ENCODE measurements around the gene PYCR2.

Gene PYCR2

DNA sequence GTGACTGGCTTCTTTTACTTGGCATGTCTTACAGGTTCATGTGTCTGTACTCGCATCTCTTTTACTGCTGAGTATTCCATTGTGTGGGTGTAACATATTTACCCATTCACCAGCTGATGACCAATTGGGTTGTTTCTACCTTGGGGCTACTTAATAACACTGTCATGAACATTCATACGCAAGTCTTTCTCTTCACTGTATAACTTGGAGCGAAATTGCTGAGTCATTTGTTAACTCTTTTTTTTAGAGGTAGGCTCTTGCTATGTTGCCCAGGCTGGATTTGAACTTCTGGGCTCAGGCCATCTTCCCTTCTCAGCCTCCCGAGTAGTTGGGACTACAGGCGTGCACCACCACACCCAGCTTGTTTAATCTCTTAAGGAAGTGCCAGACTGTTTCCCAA lies 6.5 kb downstream of the PYCR2 start:
- DNase-seq, result no peak

DNA sequence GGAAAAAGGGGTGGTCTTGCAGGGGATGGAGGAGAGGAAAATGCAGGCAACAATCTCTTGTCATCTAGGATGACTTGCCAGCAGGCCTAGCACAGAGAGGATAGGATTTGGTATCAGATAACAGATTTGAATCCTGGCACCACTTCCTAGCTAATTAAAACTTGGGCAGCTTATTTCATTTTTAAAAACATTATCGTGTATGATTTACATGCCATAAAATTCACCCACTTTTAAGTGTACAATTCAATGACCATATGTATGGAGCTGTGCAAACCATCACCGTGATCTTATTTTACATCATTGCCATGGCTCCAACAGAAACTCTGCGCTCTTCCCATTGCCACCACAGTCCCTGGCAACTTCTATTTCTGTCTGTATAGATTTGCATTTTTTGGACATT lies 6.9 kb downstream of the PYCR2 start:
- DNase-seq, result no peak

DNA sequence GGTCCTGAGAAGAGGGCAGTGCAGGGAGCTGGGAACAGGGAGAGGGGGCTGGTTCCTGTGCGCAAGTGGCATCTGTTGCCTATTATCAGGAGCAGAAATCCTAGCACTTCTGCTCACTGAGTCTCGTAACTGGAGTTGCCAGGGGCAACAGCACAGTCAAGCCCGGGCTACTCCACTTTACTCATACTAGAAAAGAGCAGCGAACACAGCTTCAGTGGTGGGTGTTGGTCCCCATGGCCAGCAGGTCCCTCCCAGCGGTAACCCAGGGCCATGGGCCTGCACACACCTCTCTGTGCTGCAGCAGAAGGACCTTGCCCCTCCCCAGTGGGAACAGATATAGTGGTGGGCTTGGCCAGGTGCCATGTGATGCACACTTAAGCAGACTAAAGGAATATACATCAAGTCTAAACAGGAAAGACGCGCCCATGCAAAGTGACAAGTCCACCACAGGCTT lies 8.5 kb downstream of the PYCR2 start:
- no peak for DNase-seq

DNA sequence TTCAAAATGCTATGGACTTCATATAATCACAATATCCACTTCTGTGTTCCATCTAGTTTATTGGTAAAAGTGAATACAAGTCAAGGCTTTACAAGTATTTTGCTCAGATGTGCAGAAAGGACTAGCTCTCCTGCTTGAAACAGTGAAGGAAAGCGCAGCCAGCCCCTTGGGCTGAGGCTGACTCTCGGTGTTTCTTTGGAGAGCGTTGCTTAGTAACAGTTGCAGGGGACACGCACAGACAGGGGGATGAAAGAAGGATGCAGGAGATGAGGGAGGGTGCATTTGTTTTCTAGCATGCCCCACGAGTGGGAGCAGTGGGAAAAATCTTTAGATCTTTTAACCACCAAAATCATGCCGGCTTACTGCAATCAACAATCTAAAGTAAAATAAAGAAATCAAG lies 9.1 kb downstream of the PYCR2 start:
- DNase-seq, result no peak

DNA sequence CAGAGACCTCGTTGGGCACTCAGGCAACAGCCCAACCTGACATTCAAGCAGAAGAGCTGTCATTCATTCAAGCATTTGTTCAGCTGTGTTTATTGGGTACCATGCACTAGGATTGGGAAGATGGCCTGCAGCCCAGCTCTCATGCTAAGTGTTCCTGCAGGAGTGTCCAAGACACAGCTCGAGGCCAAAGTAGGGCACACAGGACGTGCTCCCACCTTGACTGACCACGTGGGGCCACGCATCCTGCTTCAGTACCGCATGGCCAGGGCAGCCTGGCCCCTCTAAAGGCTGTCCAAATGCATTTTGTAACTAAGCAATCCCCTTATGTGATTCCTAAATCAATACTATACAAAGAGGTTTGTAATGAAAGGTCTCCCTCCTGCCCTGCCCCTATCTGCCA lies 9.7 kb downstream of the PYCR2 start:
- DNase-seq, result no peak

DNA sequence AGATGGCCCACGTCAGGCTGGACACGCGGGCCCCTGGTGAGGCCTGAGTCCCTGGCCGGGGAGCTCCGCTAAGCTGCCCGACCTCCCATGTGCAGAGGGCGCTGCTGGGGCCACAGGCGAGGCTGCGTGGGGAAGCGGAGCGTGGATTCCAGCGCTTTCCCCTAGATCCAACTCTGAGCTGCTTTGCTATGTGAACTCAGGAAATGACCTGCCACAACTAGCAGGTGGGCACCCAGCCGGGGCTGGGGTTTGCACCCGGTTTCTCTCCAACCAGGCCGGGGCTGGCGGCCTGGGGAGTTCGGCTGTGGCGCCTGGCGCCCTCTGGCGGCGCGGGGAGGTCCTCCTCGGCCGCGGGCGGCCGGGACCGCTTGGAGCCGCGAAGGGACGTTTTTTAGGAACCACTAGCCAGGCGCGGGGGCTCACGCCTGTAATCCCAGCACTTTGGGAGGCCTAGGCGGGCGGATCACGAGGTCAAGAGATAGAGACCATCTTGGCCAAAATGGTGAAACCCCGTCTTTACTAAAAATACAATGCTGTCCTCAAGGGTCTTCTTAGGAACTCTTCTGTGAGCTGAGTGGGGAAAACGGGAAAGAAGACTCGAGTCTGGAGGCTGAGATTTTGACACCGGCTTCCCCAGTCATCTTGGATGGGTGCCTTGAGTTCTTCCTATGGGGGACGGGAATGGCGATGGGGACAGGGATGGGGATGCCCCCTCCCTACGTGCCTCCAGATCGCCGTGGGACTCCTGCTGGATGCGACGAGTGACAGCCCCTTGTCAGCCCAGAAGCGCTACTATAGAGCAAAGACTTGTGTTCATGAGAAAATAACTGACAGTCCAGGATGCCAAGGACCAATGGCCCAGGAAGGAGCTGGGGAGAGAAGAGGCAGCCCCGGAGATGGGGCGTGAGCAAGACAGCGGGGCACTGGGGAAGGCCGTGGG lies 12.6 kb downstream of the PYCR2 start:
- DNase-seq, result peak; percentile 50

DNA sequence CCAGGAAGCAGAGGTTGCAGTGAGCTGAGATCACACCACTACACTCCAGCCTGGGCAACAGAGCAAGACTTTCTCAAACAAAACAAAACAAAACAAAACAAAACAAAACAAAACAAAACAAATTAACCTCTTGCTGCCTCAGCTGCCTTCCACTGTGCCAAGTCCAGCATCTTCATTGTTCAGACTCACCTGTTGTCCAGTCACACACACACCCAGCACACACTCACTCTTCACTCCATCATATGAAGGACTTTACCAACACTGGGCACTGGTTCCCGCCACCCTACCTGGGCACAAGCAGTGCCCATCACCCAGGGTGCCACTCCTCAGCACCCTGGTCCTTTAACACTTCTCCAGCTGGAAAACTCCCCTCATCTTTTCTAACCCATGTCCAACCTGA lies 14.6 kb downstream of the PYCR2 start:
- no peak for DNase-seq

DNA sequence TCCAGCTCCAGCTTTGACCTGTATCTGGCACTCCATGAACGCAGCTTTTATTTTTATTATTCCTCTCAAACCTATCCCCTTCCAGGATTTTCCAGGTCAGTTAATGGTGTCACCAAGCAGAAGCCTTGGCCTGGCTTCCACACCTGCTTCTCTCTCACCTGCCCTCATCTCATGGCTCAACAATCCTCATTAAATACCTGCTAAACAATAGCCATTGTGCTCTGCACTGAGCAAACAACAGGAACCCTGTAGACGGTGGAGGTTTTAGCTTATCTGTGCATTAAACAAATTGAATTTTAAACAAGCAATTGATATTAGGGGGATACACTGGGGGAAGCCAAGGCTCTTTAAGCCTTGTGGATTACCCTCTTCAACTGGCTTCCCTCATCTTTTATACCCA lies 15.3 kb downstream of the PYCR2 start:
- no peak for DNase-seq

DNA sequence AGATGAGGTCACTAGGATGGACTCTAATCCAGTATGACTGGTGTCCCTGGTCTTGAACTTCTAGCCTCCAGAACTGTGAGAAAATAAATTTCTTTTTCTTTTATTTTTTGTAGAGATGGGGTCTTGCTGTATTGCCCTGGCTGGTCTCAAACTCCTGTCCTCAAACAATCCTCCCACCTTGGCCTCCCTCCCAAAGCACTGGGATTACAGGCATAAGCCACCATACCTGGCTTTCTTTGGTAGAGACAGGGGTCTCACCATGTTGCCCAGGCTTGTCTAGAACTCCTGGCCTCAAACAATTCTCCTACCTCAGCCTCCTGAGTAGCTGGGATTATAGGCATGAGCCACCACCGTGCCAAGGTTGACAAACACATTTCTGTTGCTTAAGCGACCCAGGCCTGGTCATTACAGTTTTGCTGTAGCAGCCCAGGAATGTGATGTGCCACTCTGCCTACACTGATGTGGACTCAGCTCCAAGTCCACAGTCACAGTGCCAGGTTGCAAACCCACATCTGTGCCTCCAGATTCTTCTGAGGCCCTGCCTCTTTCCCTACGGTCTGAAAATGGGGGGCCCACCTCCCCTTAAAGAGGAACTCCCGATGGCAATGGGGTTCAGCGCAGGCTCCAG lies 15.9 kb downstream of the PYCR2 start:
- no peak for DNase-seq

DNA sequence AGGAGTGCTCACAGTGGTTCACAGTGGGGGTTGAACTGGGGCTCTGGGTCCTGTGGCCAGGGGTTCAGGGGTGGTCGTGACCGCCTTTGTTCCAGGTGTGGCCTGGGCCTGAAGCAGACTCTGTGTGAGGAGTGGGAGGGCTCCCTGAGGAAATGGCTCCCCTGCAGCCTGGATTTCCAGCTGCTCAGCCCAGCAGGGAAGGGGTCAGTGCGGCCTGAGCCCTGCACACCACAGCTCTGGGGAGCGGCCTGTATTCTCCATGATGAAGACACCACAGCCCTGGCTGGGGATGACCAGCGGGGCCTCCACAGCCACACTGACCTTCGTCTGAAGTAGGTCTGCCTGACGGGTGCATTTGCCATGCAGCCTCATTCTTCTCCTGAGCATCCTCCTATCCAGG lies 16.7 kb downstream of the PYCR2 start:
- no peak for DNase-seq

DNA sequence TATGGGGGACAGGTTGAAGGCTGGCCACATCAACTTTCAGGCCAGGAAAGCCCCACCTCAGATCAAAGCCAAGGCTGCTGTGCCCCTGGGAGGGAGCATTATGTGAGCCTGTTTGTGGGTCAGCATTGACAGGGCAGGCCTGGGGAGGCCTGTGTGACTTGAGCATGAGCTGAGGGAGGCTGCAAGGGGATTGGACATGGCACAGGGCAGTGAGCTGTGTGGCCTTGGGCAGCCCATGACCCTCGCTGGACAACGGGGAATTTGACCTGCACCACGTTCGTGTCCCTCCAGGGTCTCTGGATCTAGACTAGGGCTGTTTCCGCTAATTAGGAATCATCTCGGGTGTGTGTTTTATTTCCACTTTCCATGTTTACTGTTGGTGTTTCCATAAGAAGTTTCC lies 17.6 kb downstream of the PYCR2 start:
- no peak for DNase-seq

DNA sequence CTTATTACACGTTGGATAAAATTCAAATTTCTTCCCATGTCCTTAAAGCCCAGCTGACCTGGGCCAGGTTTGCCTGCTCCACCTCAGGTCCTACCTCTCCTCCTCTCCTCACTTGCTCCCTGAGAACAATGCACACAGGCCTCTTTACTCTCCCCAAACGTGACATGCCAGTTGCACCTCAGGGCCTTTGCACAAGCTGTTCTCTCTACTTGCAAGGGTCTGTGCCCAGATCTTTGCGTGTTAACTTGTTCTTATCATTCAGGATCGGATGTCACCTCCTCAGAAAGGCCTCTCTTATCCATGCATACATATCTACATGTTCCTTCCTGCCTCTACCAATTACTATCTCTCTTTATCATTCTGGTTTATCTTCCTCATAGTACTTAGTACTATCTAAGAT lies 20.4 kb downstream of the PYCR2 start:
- no peak for DNase-seq

DNA sequence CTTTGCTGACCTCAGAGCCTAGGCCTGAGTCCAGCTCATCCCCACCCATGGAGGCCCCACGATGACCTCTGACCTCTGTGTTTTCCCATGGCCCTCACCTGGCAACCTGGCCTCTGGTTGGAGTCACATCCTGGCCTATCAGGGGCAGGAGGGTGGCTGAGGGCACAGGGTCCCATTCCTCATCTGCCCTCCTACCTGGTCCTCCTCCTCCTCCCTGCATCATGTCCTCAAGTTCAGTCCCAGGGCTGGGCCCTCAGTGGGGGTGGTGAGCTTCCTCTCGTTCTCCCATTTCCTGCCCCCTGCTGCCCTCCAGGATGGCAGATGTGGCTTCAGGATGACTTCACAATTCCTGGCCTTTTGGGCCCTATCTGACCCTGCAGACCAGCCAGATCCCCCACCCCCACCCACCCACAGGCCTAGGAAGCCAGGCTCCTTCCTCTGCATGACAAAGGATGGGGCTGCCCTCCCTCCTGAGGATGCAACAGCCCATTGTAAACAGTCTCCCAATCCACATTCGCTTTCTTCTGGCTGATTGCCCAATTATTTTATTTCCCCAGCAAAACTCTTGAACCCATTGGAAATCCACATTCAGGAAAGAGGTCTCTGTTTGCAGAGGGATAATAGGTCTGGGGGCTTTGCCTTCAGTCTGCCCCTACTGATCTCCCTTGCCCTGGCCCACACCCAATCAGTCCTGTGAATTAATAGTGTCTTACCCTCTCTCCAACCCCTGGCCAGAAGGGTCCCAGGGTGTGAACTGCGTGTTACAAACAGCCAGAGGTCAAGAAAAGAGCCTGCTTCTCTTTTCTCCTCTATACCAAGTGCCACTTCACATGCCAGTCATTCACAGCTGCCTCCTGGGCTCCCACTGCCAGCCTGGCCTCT lies 24.8 kb downstream of the PYCR2 start:
- DNase-seq, result no peak

DNA sequence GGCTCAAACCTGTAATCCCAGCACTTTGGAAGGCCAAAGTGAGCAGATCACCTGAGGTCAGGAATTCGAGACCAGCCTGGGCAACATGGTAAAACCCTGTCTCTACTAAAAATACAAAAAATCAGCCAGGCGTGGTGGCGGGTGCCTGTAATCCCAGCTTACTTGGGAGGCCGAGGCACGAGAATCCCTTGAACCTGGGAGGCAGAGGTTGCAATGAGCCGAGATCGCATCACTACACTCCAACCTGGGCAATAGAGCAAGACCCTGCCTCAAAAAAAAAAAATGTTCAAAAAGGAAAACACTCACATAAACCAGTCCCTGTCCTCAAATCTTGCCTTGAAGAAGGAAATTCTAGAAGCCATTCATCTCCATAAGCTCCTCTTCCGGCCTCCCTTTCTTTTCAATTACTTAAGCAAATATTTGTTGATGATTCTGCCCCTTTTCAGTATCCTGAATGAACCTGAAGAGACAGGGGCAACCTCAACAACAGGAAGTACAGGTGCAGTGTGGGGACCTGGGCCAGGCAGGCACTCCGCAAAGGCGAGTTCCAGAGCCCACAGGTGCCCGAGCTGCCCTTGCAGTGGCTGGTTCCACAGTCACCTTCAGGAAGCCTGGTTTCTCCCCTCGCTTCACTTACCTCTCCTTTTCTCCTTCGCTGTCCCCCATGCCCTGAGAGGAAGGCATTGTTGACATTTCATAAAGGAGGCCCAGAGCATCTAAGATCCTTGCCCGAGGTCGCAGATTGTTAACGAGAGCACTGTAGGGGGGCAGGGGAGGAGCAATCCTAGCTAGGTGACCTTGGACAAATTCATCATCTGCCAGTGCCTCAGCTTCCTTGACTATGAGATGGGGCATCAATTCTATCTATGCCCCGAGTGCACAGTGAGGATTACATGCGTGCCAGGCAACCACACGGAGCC lies 26.2 kb downstream of the PYCR2 start:
- no peak for DNase-seq

DNA sequence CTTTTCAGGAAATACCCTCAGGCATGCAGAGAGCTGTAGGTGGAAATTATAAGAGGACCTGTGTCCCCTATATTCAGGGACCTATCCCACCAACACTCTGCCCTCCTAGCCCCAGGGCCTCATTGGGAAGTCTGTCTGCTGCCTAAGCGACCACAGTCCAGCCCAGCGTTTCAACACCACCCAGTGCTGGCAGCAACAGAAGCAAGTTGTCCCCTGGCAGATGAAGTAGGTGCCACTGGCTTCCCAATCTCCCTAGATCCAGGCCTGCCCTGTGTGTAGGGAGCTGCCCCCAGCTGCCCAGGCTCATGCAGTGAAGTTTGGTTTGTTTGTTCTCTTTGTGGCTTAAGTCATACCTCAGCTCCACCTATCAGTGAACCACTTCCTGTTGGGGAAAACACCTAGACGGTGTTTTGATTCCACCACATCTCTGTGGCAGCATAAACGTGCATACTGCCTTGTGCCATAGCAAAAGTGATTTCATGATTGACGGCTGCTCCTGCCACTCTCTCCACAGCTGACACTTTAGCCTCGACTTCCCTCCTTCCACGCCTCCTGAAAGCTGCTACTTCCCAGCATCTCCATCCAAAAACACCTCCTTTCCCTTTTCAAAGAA lies 27.0 kb downstream of the PYCR2 start:
- DNase-seq, result peak; percentile 53

DNA sequence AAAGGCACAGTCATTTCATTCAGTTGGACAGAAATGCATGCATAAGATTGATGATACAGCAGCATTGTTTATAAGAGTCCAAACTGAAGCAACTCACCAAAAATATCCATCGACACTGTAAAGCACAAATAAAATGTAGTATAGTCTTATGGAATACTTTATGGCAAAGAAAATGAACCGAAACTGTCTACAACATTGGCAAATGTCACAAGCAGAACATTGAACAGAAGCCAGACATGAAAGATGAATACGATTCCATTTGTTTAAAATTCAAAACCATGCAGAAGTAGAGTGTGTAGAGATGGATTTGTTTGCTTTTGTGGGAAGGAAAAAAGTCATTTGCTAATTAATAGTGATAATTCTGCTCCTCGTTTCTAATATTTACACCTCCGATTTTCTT lies 27.6 kb downstream of the PYCR2 start:
- DNase-seq, result no peak

DNA sequence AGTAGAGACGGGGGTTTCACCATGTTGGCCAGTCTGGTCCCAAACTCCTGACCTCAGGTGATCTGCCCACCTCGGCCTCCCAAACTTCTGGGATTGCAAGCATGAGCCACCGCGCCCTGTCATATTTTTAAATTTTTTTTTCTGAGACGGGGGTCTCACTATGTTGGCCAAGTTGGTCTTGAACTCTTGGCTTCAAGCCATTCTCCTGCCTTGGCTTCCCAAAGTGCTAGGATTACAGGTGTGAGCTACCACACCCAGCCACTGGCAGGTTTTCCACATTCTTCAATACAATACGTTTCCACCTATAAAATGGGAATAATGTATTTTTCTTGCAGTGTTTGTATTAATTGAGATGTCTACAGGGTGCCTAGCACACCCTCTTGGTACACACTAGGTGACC lies 31.7 kb downstream of the PYCR2 start:
- DNase-seq, result no peak

DNA sequence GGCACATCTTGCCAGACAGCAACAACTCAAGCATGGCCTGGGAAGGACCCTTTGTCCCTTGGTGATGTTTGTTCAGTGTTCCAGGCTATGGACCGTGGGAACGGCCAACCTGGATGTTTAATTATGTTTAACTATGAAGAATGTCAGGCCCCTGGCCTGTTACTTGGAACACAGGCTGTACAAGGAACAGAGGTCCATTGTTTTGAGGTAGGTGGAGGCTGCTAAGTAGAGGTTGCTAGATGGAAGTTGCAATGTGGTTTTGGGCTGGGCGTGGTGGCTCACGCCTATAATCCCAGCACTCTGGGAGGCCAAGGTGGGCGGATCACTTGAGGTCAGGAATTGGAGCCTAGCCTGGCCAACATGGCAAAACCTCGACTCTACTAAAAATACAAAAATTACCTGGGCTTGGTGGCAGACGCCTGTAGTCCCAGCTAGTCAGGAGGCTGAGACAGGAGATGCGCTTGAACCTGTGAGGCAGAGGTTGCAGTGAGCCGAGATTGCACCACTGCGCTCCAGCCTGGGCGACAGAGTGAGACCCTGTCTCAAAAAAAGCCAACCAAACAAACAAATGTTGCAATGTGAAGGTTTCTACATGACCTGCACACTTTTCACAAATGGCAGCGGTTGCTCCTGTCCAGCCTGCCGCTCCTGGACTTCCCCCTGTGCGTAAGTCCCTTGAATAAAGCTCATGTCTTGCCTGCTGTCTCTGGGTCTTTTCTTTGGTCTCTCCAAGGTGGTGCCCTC lies 32.6 kb downstream of the PYCR2 start:
- DNase-seq, result no peak

DNA sequence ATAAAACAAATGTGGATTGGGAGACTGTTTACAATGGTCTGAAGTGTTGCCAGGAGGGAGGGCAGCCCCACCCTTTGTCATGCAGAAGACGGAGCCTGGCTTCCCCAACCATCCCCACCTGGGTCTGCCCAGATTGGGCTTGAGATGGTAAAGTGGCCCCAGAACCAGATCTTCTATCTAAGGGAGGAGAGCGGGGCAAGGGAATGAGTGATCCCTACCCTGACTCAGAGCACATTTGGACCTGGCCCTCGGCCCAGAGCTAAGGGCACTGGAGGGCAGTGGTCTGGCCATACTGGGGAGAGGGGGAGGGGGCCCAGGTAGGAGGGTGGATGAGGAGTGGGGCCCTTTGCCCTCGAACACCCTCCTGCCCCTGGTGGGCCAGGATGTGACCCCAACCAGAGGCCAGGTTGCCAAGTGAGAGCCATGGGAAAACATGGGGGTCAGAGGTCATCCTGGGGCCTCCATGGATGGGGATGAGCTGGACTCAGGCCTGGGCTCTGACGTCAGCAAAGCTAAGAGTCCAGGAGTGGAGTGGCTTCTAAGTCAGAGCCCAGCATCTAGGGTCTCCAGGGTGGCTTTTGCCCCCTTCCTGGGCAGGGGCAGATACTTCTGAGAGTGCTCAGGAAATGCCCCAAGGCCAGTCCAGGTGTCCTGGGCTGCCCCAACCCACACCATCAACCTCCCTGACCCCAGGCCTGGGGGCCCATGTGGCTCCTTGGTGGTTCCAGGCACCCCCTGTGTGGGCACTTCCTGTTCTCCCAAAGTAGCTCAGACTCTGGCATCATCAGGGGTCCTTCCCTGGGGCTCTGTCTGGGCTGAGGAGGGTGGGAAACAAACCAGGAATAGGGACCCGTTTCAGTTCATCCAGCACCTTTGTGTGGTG lies 33.5 kb downstream of the PYCR2 start:
- no peak for DNase-seq

DNA sequence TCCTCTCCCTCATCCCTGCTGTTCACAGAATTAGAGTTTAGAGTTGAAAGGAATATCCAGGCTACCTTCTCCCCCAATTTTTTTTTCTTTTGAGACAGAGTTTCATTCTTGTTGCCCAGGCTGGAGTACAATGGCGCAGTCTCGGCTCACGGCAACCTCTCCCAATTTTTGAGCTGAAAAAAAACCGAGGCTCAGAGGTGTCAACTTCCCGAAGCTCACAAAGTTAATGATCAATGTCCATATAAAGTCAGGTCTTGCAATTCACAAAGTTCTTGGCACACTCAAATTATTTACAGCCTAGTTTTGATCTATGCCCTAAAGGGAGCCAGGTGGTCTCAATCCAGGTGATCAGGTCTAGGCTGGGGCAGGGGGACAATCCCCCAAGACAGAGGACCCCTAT lies 34.3 kb downstream of the PYCR2 start:
- no peak for DNase-seq

All from stimulated activated naive CD4-positive, alpha-beta T cell treated with Interleukin-2 at 50 U/mL for 16 hours (primary cell).